SK-N-MC (cell line): Measurements from ENCODE around the gene NUBP2.

Experiments
- DNase-seq: peaks from one replicate; pipeline ENCODE4 v3.0.0-alpha.2; 2011; ENCODE audit warnings: low read depth, low spot score
- H3K27ac ChIP-seq: fragments of 200-600 bp; sonication (generic); 2 replicates; pipeline ENCODE4 v1.5.1; 2016; ENCODE audit warnings: mixed run types
- H3K36me3 ChIP-seq: fragments of 200-600 bp; sonication (generic); 2 replicates; pipeline ENCODE4 v1.6.1; 2017; ENCODE audit warnings: antibody characterized with exemption, low read length, mixed read lengths; ENCODE audit not compliant: insufficient read depth
- H3K4me3 ChIP-seq: fragments of 200-600 bp; sonication (generic); 2 replicates; pipeline ENCODE4 v1.5.1; 2016
- H3K9ac ChIP-seq: fragments of 200-600 bp; sonication (generic); 2 replicates; pipeline ENCODE4 v1.8.0; 2017; ENCODE audit warnings: mixed run types, mixed read lengths; ENCODE audit not compliant: insufficient read length
- H3K9me3 ChIP-seq: fragments of 200-600 bp; sonication (generic); 2 replicates; pipeline ENCODE4 v1.6.1; 2017; ENCODE audit warnings: low read depth, mild to moderate bottlenecking, antibody characterized with exemption, low read length, moderate library complexity, mixed read lengths
- EZH2 ChIP-seq: fragments of 200-600 bp; sonication (generic); IDR thresholded peaks from one replicate; pipeline ENCODE4 v1.6.1; 2017; ENCODE audit warnings: antibody characterized with exemption
- FOXP2 ChIP-seq: optimal IDR thresholded peaks from 2 replicates; pipeline ENCODE3; 2011; ENCODE audit warnings: mild to moderate bottlenecking, moderate library complexity; ENCODE audit not compliant: insufficient read depth; ENCODE audit errors: extremely low read length, control extremely low read depth
- POLR2AphosphoS5 ChIP-seq: IDR thresholded peaks from 2 replicates; pipeline ENCODE4 v1.6.1; 2012; ENCODE audit warnings: mild to moderate bottlenecking, low read depth, low read length, borderline replicate concordance

The NUBP2 gene

DNA sequence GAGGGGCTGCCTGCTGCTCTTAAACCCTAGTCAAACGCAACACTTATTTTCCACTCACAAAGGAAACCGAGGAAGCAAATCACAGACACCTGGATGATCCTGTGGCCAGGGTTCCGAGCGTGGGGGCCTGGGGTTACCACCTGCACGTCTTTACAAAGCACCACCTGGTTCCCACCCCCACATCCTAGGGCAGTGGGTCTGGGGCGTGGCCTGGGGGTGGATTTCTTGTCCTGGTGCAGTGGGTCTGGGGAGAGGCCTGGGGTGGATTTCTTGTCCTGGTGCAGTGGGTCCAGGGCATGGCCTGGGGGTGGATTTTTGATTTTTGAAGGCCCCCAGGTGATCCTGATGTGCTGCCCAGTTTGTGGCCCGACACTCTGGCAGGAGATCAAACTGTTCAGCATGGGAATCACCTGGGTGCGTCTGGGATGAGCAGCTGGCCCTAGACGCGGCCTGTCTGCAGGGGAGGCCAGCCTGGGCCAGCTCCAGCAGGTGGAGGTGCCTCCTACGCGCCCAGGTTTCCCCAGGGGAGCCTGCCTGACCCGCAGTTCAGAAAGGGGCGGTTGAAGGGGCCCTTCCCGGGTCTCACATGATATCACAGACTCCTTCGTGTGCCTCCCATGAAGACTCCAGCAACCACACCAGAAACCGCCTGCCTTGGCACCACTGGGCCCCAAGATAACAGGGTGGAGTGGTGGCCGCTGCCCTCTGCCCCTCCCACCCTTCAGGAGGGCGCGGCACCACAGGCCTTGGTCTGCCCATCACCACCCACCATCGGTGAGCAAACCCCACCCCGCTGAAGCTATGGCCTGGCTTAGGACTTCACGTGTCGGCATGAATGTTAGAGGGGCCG lies 37.6 kb downstream of the NUBP2 start:
- no peak overlapping the region for H3K9ac ChIP-seq
- H3K4me3 ChIP-seq: no peak overlapping the region
- H3K36me3 ChIP-seq: no peaks in the 10 kb centered on the region
- TF ChIP-seq EZH2: no peak
- no peak for TF ChIP-seq POLR2AphosphoS5
- TF ChIP-seq FOXP2: no peak
- DNase-seq: no peak
- H3K27ac ChIP-seq: no peak overlapping the region
- no peaks in the 10 kb centered on the region for H3K9me3 ChIP-seq

DNA sequence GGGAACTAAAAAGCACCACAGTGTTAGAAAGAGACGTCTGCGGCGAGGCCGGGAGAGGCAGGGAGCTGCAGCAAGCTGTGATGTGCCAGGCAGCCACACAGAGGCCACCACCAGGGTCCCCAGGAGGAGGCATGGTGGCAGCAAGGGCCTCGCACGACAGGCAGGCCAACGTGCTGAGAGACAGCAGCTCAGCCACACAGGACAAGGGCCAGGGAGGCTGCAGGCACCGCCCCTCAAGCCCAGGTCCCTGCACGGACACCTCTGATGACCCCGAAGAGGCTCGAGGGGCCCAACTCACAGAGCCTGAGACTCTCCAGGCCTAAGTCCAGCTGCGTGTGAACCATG lies 38.2 kb downstream of the NUBP2 start:
- H3K9me3 ChIP-seq: no peaks in the 10 kb centered on the region
- no peak overlapping the region for H3K9ac ChIP-seq
- no peaks in the 10 kb centered on the region for H3K36me3 ChIP-seq
- no peak overlapping the region for H3K4me3 ChIP-seq
- no peak for TF ChIP-seq EZH2
- no peak for TF ChIP-seq POLR2AphosphoS5
- no peak for TF ChIP-seq FOXP2
- no peak for DNase-seq
- H3K27ac ChIP-seq: no peak overlapping the region

- Histone ChIP-seq H3K4me3 (no peak overlapping the region), H3K36me3 (no peaks in the 10 kb centered on the region), H3K9ac (no peak overlapping the region), H3K9me3 (no peaks in the 10 kb centered on the region), H3K27ac (no peak overlapping the region)
- no peak for TF ChIP-seq FOXP2
- TF ChIP-seq EZH2: no peak
- no peak for TF ChIP-seq POLR2AphosphoS5
- DNase-seq: no peak
Observed at GRCh38 chr16:1821861-1822611, 39.3 kb downstream of the NUBP2 start.

DNA sequence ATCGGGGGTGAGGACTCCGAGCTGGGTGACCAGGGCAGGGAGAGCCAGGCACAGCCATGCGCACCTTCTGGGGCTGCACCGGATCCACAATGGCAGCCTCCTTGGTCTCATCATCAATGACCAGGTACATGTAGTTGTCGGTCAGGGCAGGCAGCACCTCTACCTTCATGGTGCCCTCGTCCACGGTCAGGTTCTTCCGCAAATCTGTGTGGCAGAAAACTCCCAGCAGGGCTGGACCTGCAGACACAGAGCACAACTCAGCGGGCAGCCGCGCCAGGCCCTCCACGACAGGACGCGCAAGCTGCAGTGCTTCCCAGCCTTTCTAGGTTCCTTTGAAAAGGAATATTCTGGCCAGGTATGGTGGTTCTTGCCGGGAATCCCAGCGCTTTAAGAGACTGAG lies 40.0 kb downstream of the NUBP2 start:
- TF ChIP-seq POLR2AphosphoS5 (no peak), FOXP2 (no peak), EZH2 (no peak)
- Histone ChIP-seq H3K9ac (no peak overlapping the region), H3K9me3 (no peaks in the 10 kb centered on the region), H3K4me3 (no peak overlapping the region), H3K27ac (no peak overlapping the region), H3K36me3 (no peaks in the 10 kb centered on the region)
- no peak for DNase-seq

- H3K36me3 ChIP-seq: no peaks in the 10 kb centered on the region
- no peak for DNase-seq
- no peak overlapping the region for H3K4me3 ChIP-seq
- H3K27ac ChIP-seq: no peak overlapping the region
- TF ChIP-seq POLR2AphosphoS5: no peak
- TF ChIP-seq FOXP2: no peak
- no peak for TF ChIP-seq EZH2
- H3K9me3 ChIP-seq: no peaks in the 10 kb centered on the region
- H3K9ac ChIP-seq: no peak overlapping the region
Observed at GRCh38 chr16:1823821-1824220, 41.1 kb downstream of the NUBP2 start.

DNA sequence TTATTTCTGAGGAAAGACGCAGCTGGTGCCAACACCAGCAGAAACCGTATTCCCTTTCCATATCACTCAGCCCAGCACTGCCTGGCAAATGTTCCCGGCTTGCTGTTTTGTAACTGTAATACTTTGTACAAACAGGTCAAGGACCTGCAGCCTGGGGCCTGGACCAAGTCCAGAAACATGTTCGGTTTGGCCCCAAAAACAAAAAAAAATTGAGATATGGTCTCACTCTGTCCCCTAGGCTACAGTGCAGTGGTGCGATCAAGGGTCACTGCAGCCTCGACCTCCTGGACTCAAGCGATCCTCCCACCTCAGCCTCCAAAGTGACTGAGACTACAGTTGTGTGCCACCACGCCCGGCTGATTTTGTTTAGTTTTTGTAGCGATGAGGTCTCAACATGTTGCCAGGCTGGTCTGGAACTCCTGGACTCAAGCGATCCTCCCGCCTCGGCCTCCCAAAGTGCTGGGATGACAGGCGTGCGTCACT lies 42.7 kb downstream of the NUBP2 start:
- Histone ChIP-seq H3K4me3 (peak overlapping the region; percentile 95; the same call in 1 of the 2 replicates), H3K27ac (no peak overlapping the region), H3K9ac (no peak overlapping the region), H3K9me3 (no peaks in the 10 kb centered on the region), H3K36me3 (no peaks in the 10 kb centered on the region)
- DNase-seq: no peak
- TF ChIP-seq POLR2AphosphoS5 (no peak), EZH2 (no peak), FOXP2 (no peak)

DNA sequence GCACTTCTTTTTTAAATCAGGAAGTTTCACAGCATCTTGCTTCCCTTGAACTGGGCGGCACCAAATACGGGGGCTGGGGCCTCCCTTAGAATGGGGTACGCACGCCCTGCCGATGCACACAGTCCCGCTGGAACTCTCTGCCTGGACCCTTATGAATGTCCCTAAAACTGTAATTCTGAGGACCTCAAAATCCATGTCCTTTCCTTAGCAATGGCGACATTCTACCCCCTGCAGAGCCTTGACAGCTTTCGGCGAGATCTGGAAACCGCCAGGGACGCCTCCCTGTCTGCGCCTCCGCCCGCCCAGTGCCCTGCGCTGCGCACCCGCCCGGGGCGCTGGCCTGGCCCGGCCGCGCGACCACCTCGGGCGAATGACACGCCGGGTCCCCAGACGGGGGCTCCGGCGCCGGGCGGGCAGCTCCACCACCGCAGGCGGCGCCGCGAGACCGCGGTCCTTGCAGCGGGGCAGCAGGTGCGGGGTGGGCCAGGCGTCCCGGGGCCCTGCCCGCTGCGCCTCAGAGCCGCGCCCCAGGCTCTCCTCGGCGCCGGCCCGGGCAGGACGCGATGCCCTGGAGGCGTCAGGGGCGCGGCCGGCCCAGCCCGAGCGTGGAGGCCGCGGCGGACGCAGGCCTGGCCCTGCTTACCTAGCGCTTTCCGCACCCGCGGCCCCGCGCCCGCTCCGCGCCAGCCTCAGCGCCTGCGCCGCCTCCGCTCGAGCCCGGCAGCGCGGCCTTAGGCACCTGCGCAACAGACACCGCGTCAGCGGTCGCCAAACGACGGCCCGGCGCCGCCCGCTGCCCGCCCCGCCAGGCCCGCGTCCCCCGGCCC lies 43.3 kb downstream of the NUBP2 start:
- TF ChIP-seq FOXP2 (no peak), POLR2AphosphoS5 (no peak), EZH2 (no peak)
- H3K9me3 ChIP-seq: no peaks in the 10 kb centered on the region
- H3K4me3 ChIP-seq: peak overlapping the region; percentile 95
- no peak for DNase-seq
- no peaks in the 10 kb centered on the region for H3K36me3 ChIP-seq
- no peak overlapping the region for H3K9ac ChIP-seq
- H3K27ac ChIP-seq: no peak overlapping the region
